GM19025 (cell line): Measurements from ENCODE around the gene FAM83C.

Source experiments
- ATAC-seq: cut with Tn5 transposase; IDR thresholded peaks from one replicate; pipeline ENCODE4 v1.9.1; 2021; ENCODE audit warnings: mild to moderate bottlenecking, low read depth, moderate library complexity; ENCODE audit not compliant: unreplicated experiment

Gene FAM83C

DNA sequence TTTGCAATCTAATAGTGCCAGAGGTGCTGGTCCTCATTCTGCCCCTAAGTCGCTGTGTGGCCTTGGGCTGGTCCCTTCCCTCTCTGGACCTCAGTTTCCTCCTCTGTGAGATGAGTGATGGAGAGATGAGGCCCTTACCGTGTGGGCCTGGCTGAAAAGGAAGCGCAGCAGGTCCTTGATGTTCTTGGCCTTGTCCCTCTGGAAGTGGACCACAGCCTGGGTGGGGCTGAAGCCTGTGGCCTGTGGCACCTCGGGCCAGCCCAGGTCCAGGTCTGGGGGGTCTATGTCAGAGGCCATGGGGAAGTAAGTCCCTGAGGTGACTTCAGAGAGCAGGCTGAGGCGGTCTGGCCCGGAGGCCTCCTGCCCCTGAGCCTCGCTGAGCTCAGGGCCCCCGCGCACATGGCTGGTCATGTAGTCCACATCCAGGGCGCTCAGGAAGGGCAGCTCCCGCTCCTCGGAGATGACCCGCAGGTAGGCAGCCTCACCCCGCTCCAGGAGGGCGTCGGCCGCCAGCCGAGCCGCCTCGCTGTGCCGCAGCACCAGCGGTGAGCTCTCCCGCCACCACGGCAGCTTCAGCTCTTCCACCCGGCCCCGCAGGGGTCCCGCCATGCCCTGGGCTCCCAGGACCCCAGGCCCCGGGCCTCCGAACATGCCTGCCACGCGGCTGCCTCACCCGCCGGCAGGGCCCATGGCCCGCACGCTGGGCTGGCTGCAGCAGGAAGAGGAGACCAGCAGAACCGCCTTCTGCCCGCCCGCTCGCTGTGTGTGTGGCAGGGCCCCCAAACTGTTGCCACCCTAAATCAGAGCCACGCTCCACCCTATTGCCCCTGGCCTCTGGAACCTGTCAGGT, at the start of gene FAM83C:
Gene FAM83C (minus strand): TSS at position 772 of the 850 bp plus-strand sequence. CDS start 121 bp downstream, at position 651.
- ATAC-seq, result no peak

DNA sequence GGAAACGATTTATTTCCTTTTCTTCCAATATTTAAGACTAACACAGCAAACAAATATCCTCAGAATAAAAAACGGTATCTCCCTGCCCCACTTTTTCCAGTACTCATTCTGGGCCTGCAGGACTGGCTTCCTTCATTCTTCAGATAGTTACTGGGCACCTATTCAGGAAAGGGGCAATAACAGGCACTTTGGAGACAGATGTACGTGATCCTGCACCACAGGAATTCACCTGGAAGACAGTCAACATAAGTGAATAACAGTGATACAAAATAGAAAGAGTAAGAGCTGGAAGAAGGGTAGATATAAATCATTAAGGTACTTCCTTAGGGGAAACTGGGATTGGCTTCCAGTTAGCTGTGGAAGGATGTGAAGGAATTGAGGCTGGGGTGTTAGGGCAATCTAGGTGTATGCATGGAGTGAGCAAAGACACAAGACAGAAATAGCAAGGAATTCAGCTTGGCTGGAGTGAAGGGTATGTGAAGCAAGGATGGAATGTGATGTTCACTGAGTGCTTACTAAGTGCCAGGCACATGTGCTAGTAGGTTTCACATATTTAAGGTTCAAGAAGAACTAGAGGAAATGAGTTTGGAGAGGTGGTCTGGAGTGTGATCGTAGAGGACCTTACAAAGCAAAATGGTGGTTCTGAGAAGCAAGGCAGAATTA, 49.3 kb upstream of the FAM83C start:
- ATAC-seq, result no peak

GRCh38 chr20:35340436-35340835, 48.2 kb upstream of the FAM83C start:
- ATAC-seq, result no peak

DNA sequence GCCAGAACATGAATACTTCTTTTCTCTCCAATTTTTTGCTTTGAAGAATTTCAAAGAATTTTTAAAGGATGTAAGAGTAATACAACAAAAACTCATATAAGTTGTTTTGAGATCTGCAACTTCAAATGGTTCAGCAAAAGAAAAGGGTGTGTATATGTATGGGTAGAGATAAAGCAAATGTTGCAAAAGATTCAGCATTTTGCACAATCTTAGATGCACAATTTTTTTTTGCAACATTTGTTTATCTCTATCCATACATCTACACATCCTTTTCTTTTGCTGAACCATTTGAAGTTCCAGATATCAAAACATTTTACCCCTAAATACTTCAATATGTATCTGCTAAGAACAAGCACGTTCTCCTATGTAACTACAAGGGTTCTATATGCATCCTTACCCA, 47.4 kb upstream of the FAM83C start:
- ATAC-seq, result no peak

- no peak for ATAC-seq
These were observed 46.8 kb upstream of the FAM83C start for GRCh38 chr20:35339007-35339406.

DNA sequence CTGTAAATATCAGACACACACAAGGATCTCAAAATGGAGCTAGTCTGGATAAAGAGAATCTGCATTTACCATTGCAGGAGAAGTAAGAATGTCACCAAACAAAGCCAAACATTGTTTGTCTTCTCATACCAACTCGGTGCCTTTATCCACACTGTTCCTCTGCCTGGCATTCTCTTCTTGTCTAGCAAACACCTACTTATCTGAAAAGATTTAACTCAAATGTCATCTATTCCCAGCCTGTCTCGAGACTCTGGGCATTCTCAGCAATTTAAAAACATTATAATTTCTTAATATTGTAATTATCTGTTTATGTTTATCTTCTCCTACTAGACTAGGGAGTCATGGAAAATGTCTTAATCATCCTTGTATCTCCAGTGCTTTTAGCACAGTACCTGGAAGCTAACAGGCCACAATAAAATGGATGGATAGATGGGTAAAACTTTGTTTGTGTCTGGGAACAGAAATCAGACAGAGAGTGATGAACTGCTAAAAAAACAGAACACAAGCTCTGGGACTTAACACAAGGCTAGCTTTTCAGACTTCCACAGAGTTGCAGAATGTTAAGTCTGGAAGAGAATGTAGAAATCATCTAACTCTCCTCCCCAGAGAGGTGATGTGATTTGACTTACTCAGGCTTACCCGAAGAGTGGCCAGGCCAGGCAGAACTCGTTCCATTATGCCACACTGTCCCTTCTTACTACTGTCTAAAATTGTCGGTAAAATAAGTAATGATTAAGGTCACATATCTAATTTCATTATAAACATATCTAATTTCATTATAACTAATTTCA, 42.3 kb upstream of the FAM83C start:
- no peak for ATAC-seq

- no peak for ATAC-seq
These were observed 41.4 kb upstream of the FAM83C start for GRCh38 chr20:35333606-35334005.

DNA sequence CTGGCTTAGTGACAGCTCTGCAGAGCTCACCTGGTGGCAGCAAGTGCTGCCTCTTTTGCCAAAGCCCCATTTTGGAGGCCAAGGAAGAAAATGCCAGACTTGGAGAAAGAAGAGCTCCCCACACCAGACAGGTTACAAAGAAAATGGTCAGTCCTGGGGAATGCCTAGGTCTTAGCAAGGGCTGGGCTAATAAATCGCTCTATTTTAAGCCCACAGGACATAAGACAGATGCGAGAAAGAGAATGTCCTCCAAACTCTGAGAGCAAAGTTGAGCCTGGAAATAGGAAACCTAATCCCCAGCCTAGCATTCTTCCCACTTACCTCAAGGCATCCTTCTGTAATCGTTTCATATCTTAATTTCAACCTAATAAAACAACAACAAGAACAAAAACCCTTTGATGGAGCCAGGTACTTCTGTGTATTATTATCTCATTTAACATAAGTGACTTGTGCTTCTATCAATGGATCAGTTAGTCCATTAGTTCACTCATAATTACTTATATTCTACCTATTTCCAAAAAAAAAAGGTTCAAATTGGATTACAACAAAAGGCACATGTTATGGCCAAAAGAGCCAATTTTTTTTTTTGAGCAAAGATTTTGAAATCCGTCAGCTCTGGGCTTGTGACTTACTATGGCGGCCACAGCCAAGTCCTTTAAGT, 40.4 kb upstream of the FAM83C start:
- ATAC-seq, result no peak

DNA sequence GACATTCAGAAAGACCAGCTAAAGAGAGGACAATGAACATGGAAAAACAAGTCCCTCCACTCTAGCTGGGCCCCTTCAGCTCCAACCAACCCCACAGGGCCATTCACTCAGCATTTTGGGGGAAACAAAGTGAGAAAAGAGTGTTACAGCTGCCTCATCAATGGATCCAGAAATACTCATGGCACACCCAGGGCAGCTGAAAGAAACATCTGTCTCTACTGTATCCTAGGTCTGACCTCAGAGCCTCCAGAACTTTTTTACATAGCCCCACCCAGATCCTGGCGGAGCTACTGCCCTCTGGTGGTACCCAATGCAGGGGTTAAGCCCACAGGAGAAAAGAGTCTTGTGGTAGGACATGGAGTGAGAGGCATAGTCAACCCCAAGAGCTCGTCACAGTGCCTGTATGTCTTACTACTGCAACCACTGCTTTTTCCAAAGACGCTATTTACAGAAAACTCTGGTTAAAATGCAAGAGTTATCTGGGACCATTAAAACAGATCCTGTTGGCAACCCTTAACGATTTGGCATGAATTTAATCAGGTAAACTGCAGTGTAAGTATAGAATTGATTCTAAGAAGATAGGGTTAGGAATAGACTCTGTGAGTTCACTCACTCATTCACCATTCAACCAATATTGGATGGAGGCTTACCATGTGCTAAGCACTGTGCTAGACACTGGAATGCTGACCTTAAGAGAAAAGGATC, 37.4 kb upstream of the FAM83C start:
- no peak for ATAC-seq

GRCh38 chr20:35328689-35329088, 36.5 kb upstream of the FAM83C start:
- ATAC-seq, result no peak

- ATAC-seq, result no peak
These were observed 36.0 kb upstream of the FAM83C start for GRCh38 chr20:35328095-35328685.

- no peak for ATAC-seq
These were observed 35.1 kb upstream of the FAM83C start for GRCh38 chr20:35327074-35327976.

DNA sequence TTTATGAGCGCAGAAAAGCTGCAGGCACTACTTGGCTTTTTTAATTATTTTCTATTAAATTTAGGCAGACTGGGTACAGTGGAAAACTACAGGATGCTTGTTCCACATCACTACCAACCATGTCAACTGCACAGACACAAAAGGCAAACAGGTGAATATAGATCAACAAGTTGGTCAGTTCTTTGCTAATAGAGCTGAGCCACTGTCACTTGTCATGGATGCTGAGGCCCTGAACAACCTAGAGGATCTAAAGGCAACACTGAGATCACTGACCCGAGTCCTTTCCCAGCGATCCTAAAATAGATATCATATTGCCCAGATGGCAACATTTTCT, 34.5 kb upstream of the FAM83C start:
- no peak for ATAC-seq

- ATAC-seq, result no peak
These were observed 34.0 kb upstream of the FAM83C start for GRCh38 chr20:35326021-35326739.

GRCh38 chr20:35325401-35325800, 33.2 kb upstream of the FAM83C start:
- no peak for ATAC-seq

DNA sequence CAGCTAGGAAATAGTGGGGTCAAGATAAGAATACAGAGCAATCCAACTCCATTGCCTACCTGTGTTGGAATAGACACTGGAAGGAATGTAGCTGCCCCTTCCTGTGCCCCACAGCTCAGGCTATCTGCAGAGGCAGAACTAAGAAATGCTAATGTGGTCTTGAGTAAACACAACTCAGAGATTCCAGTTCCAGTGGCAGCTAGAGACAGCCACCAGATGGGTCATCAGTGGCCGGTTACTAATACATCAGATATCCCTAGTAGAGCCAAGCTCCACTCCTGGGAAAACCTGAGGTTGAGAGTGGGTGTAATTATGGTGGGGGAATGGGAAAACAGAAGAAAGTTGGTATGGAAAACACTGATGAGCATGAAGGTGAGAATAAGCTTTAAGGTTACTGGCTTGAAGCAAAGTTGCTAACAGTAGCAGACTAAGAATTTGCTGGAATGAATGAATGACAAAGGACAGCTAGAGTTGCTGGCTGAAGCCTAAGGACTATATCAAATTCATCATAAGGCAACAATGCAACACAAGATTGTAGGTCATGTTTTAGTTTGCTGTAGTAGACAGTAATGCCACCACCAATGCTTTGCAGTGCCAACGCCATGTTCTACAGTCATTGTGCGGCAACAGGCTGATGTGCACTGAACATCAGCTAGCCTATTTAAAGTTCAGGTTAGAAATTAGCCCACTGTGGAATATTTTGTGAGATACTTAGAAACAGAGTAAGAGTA, 28.3 kb upstream of the FAM83C start:
- ATAC-seq, result no peak

DNA sequence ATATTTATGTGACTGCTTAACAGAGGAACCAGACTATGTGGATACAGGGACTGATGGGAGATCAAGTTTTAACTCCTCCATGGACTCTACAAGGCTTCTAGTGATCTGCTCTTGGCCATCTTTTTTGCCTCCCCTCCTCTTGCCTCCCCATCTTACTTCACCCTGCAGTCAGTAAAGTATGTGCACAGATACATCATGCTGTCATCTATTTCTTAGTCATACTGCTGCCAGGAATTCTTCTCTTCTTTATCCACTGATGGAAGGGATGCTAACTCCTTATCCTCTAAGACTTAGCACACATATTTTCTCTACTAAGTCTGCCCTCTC, 27.6 kb upstream of the FAM83C start:
- no peak for ATAC-seq
